ENCODE data around the gene SKAP1.

- TF ChIP-seq CTCF (IDR thresholded peaks at IDR 0.05; ENCODE audit: insufficient read depth, low read length) (peak; percentile 59), POLR2AphosphoS5 (IDR thresholded peaks at IDR 0.05; ENCODE audit: low read depth) (no peak), REST (IDR thresholded peaks at IDR 0.05; ENCODE audit: insufficient replicate concordance, low read depth) (no peak), GABPA (IDR thresholded peaks at IDR 0.05; ENCODE audit: low read depth) (no peak), SPI1 (IDR thresholded peaks at IDR 0.05; ENCODE audit: borderline replicate concordance, low read depth) (no peak)
Observed at GRCh38 chr17:48374650-48375230, 55.3 kb downstream of the SKAP1 start.

Data from HL-60 (cell line).